Uterus (tissue), 2 donors: ENCODE results near the gene NWD2.

Experiments used
- POLR2A ChIP-seq, 2 donors: fragments of 450-650 bp; IDR thresholded peaks; one replicate each; pipeline ENCODE4 v1.6.1; 2016; ENCODE audit warnings: antibody characterized with exemption in 2 of 2, mild to moderate bottlenecking in 1 of 2, moderate library complexity in 1 of 2
- TF ChIP-seq, protein P1 (sequence below), 4 experiments: fragments of 200-600 bp in 2 of 4; fragments of 450-650 bp in 2 of 4; sonication (generic) in 2 of 4; IDR thresholded peaks; one replicate each; pipeline ENCODE4 v1.5.1; 2016 to 2019; ENCODE audit warnings: antibody characterized with exemption in 4 of 4, mild to moderate bottlenecking in 2 of 4, moderate library complexity in 1 of 4

DNA sequence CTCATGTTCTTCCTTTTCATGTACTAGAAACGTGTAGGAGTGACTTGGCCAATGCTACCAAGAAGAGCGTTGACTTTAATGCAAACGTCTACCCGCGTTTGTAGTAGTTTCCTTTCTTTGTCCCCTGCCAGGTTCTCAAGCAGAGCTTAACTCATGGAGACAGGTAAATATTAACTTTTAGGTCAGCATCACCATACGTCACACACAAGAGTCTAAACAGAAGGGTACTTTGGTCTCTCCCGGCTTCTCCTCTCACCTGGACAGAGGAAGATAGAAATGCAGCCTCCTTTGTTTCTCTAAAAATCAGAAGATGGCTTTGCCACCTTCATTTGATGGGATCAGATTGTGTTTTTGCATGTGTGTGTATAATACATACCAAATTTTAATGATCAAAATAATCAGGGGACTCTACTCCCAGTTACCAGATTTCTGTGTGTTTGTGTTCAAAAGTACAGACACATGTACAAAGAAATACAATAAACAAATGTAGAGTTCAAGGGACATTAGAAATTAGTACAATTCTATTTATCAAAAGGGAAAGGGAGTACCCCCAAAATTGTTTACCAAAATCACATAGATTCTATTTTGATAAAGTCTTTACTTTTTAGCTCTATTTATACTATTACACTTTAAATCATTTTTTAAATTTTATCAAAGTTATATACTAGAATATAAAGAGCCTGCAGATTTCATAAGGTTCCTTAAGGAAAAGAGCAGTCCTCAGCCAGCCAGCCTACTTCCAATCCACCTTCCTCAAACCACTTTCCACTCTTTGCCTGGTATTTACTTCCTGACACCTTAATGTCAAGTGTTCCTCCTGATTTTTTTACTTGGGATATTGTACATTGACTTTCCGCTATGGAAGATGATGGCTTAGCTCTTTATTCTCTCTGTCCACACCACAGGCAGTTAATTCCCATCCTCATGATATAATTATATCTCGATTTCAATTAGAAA is 246.1 kb downstream of the NWD2 start:
- TF ChIP-seq, protein P1, sequence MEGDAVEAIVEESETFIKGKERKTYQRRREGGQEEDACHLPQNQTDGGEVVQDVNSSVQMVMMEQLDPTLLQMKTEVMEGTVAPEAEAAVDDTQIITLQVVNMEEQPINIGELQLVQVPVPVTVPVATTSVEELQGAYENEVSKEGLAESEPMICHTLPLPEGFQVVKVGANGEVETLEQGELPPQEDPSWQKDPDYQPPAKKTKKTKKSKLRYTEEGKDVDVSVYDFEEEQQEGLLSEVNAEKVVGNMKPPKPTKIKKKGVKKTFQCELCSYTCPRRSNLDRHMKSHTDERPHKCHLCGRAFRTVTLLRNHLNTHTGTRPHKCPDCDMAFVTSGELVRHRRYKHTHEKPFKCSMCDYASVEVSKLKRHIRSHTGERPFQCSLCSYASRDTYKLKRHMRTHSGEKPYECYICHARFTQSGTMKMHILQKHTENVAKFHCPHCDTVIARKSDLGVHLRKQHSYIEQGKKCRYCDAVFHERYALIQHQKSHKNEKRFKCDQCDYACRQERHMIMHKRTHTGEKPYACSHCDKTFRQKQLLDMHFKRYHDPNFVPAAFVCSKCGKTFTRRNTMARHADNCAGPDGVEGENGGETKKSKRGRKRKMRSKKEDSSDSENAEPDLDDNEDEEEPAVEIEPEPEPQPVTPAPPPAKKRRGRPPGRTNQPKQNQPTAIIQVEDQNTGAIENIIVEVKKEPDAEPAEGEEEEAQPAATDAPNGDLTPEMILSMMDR (IDR thresholded peaks at IDR 0.05) = no peak
- TF ChIP-seq POLR2A (IDR thresholded peaks at IDR 0.05) = no peak
